Epithelial cell of esophagus (primary cell): ENCODE data around the gene FAP.

Source experiments
- DNase-seq: peaks from one replicate; pipeline ENCODE4 v3.0.0; 2010; ENCODE audit warnings: low read depth
- H3K4me3 ChIP-seq: 2 replicates; pipeline ENCODE4 v1.5.1; 2011; ENCODE audit warnings: mild to moderate bottlenecking, low read length, control low read depth
- TF ChIP-seq, protein P1 (sequence below): IDR thresholded peaks from 2 replicates; pipeline ENCODE4 v1.5.1; 2011; ENCODE audit warnings: low read depth, mild to moderate bottlenecking, low read length, control low read depth, inconsistent platforms; ENCODE audit not compliant: insufficient read depth; ENCODE audit errors: missing control alignments

FAP gene

DNA sequence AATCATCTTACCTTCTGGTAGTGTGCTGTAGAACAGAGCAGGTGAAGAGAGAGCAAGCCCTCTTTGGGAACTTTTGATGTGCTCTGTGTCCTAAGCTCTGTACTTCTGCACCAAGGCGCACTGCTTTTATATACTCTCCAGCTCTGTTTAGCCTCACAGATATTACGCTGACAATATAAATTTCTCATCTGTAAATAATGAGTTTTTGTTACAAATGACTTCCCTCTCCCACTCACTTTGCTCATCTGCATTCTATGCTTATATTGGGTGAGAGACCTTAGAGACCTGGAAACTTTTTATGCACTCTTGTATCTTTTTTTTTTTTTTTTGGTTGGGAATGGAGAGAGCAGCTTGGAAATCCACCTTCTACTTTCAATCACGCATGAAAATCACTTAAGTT lies 91.1 kb downstream of the FAP start, which contains the start of gene GCG:
GCG (minus strand) TSS at position 101 of the 400 bp plus-strand sequence. CDS start 3,069 bp downstream, outside the sequence.
- TF ChIP-seq, protein P1, sequence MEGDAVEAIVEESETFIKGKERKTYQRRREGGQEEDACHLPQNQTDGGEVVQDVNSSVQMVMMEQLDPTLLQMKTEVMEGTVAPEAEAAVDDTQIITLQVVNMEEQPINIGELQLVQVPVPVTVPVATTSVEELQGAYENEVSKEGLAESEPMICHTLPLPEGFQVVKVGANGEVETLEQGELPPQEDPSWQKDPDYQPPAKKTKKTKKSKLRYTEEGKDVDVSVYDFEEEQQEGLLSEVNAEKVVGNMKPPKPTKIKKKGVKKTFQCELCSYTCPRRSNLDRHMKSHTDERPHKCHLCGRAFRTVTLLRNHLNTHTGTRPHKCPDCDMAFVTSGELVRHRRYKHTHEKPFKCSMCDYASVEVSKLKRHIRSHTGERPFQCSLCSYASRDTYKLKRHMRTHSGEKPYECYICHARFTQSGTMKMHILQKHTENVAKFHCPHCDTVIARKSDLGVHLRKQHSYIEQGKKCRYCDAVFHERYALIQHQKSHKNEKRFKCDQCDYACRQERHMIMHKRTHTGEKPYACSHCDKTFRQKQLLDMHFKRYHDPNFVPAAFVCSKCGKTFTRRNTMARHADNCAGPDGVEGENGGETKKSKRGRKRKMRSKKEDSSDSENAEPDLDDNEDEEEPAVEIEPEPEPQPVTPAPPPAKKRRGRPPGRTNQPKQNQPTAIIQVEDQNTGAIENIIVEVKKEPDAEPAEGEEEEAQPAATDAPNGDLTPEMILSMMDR: no peak
- no peak within 1 kb of the TSS for H3K4me3 ChIP-seq
- no peak for DNase-seq

- no peak overlapping the region for H3K4me3 ChIP-seq
- TF ChIP-seq, protein P1: no peak
- no peak for DNase-seq
Observed at GRCh38 chr2:162149940-162150339, 93.3 kb downstream of the FAP start.

DNA sequence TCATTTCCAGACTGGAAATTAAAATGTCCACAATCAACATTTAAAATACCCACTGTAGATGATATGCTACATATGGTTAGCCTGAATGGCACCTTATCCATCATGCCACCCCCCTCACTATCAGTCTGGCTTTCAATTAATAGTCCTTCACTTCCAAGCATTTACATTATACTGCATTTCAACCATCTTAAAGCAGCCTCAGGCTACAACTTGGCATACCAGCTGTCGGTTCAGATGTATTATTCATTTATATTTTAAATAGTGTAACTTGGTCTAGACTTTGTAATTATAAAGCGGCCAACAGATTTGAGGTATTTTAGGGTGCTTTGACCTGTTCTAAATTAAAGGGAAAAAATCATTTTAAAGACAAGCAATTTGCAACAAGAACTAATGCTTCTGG lies 93.8 kb downstream of the FAP start:
- TF ChIP-seq, protein P1: no peak
- DNase-seq: no peak
- H3K4me3 ChIP-seq: no peak overlapping the region

DNA sequence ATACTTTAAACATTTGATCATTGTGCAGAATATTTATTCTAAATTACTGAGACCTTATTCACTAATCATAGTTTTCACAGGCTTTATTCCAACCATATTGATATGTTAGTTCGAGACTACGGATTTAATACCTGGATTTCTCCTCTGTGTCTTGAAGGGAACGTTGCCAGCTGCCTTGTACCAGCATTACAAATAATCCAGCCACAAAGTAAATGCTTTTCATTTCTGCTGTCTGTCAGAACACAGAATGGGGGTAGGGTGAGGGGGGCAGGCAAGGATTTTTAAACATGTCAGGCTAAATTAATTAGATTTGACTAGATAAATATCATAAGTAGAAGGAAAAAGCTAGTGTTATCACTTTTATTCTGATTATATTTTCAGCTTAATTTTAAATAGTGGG lies 94.3 kb downstream of the FAP start:
- TF ChIP-seq, protein P1: no peak
- no peak for DNase-seq
- H3K4me3 ChIP-seq: no peak overlapping the region

DNA sequence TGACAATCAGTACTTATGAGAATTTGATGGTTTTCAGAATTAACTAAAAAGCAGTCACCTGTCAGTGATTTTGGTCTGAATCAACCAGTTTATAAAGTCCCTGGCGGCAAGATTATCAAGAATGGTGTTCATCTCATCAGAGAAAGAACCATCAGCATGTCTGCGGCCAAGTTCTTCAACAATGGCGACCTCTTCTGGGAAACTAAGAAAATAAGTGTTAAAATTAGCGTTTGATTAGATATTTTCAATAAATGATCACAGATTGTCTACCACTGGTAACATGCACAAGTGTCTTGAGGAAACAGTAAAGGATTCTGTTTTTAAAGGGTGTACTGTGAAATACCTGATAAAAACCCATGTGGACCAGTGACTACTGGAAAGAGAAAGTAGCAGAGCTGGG lies 99.3 kb downstream of the FAP start:
- DNase-seq: no peak
- TF ChIP-seq, protein P1: no peak

GRCh38 chr2:162138310-162138709 lies 104.9 kb downstream of the FAP start:
- H3K4me3 ChIP-seq: no peak overlapping the region
- no peak for DNase-seq
- TF ChIP-seq, protein P1: no peak

More for the DNA sequence above, 99.3 kb downstream of the FAP start:
- no peak overlapping the region for H3K4me3 ChIP-seq

GRCh38 chr2:162127422-162127821 lies 115.8 kb downstream of the FAP start:
- no peak for DNase-seq
- H3K4me3 ChIP-seq: no peak overlapping the region
- TF ChIP-seq, protein P1: no peak
